ENCODE measurements around the gene ATOH7.

- no peak for TF ChIP-seq CTCF (IDR thresholded peaks at IDR 0.05 in 8 of 11, conservative IDR thresholded peaks at IDR 0.05 in 3 of 11)
- TF ChIP-seq POLR2A (IDR thresholded peaks at IDR 0.05) = no peak
These were observed 1.6 kb downstream of the ATOH7 start for GRCh38 chr10:68230268-68230667.
